ENCODE data around the gene FUT1. TPM values are rescaled to one million over a fixed set of nuclear protein-coding genes. Genes with fewer than 3 reads are reported as not detected.

The FUT1 gene
- total and polyA plus RNA-seq, 2 donors (not counting 1 experiment from before 2014, with no cell fraction given), result not detected

DNA sequence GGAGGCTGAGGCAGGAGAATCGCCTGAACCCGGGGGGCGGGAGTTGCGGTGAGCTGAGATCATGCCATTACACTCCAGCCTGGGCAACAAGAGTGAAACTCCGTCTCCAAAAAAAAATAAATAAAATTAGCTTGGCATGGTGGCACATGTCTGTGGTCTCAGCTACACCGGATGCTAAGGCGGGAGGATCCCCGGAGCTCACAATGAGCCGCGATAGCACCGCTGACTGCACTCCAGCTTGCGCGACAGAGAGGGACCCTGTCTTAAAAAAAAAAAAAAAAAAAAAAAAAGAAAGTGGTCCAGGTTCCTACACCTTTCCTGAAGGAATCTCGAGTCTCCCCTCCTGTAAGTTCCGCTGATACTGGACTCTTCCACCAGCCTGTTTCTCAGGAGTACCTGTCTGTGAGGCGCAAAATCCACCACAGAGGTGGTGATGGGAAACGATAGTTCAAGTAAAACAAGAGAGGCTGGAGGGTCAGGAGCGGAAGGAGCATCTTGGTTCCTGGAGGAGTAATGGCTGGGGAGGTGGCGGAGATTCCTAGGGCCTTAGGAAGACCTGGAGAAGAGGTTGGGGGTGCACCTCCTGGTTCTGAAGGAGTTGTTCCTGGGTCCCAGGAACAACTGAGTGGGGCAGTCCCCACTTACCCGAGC, 471 bp downstream of the FUT1 start:
- Histone ChIP-seq H3K79me2 (ENCODE audit: control insufficient read depth, insufficient read depth, low read length) (no peaks in the 10 kb centered on the region), H3K27me3 (replicated peaks in 1 of 4; ENCODE audit: control extremely low read depth in 1 of 4, control insufficient read depth in 3 of 4, insufficient read depth in 4 of 4, low read length in 3 of 4) (peaks cover 0 to 75% (median 23%) of the 10 kb centered on the region in 4 experiments), H2AFZ (ENCODE audit: insufficient read depth, low read depth, low read length, poor library complexity, severe bottlenecking) (peak overlapping the region; percentile 58), H3K4me1 (ENCODE audit: control insufficient read depth in 2 of 2, insufficient read depth in 2 of 2, low read length in 2 of 2) (peaks cover 19 to 20% of the 10 kb centered on the region in 2 donors), H3K9ac (ENCODE audit: low read length) (peak overlapping the region; percentile 52), H3K4me3 (ENCODE audit: control extremely low read depth in 1 of 5, extremely low read depth in 1 of 5, insufficient read depth in 1 of 5, low read depth in 2 of 5, low read length in 4 of 5) (peak overlapping the region in 3 of 5 experiments; percentile 36 to 52 (median 44)), H4K20me1 (ENCODE audit: control insufficient read depth, insufficient read depth, low read length, poor library complexity, severe bottlenecking) (no peaks in the 10 kb centered on the region), H3K27ac (ENCODE audit: low read length in 2 of 2) (no peak overlapping the region), H3K9me3 (ENCODE audit: control extremely low read depth in 1 of 3, control insufficient read depth in 2 of 3, insufficient read depth in 1 of 3, low read length in 2 of 3) (peaks cover 0 to 16% (median 0%) of the 10 kb centered on the region in 3 donors), H3K36me3 (replicated peaks in 1 of 2; ENCODE audit: control extremely low read depth in 1 of 2, control insufficient read depth in 1 of 2, extremely low read depth in 1 of 2, insufficient read depth in 2 of 2, low read length in 1 of 2) (no peaks in the 10 kb centered on the region), H3K4me2 (replicated peaks; ENCODE audit: low read depth, low read length, poor library complexity, severe bottlenecking) (peak overlapping the region; percentile 89)
- intact Hi-C loops (cut with micrococcal nuclease), result no loop called here
- ATAC-seq (ENCODE audit: low read depth) (no peak), DNase-seq (peak; percentile 42)
- Mint-ChIP-seq H3K4me3 (peak overlapping the region; percentile 78), H3K9me3 (ENCODE audit: insufficient read depth) (no peaks in the 10 kb centered on the region), H3K4me1 (peaks cover 20% of the 10 kb centered on the region), H3K27ac (no peak overlapping the region), H3K27me3 (peaks cover 37% of the 10 kb centered on the region)
- CTCF ChIA-PET, result interaction anchor here (0.6 to 0.7 kb wide), 3 partner anchors 9 to 75 kb away, joined by 3 to 4 read pairs (median 3); no protein-coding TSS in a partner anchor
- POLR2A ChIA-PET, result no interaction called here
- TF ChIP-seq, protein P1, sequence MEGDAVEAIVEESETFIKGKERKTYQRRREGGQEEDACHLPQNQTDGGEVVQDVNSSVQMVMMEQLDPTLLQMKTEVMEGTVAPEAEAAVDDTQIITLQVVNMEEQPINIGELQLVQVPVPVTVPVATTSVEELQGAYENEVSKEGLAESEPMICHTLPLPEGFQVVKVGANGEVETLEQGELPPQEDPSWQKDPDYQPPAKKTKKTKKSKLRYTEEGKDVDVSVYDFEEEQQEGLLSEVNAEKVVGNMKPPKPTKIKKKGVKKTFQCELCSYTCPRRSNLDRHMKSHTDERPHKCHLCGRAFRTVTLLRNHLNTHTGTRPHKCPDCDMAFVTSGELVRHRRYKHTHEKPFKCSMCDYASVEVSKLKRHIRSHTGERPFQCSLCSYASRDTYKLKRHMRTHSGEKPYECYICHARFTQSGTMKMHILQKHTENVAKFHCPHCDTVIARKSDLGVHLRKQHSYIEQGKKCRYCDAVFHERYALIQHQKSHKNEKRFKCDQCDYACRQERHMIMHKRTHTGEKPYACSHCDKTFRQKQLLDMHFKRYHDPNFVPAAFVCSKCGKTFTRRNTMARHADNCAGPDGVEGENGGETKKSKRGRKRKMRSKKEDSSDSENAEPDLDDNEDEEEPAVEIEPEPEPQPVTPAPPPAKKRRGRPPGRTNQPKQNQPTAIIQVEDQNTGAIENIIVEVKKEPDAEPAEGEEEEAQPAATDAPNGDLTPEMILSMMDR (IDR thresholded peaks at IDR 0.05), result no peak
- TF ChIP-seq EZH2 (IDR thresholded peaks at IDR 0.05; ENCODE audit: borderline replicate concordance, insufficient read depth, low read depth, low read length, poor library complexity, severe bottlenecking), result no peak
- WGBS (ENCODE audit: insufficient coverage), result 25% methylated on average over 17 of the region's 20 CpGs
